GM21423 (cell line): Measurements from ENCODE around the gene PLCB4.
"Not testable (repeated sequence)": the region's sequence is repeated elsewhere in the genome, so short reads cannot be mapped to it uniquely, and the experiment has no call there.

Experiments
- ATAC-seq: cut with Tn5 transposase; IDR thresholded peaks from one replicate; pipeline ENCODE4 v1.9.1; 2021; ENCODE audit warnings: mild to moderate bottlenecking, moderate library complexity; ENCODE audit not compliant: unreplicated experiment

Gene PLCB4

GRCh38 chr20:9068841-9069663, at the start of gene PLCB4:
Gene PLCB4 (plus strand): TSS chr20:9069087. CDS start chr20:9307815, 238,728 bp downstream.
- ATAC-seq, result no peak

GRCh38 chr20:9019833-9020232, 49.1 kb upstream of the PLCB4 start:
- no peak for ATAC-seq

GRCh38 chr20:9021216-9021615, 47.7 kb upstream of the PLCB4 start:
- no peak for ATAC-seq

GRCh38 chr20:9021699-9022098, 47.2 kb upstream of the PLCB4 start:
- ATAC-seq, result no peak

GRCh38 chr20:9022376-9022775, 46.5 kb upstream of the PLCB4 start:
- ATAC-seq, result no peak

- ATAC-seq, result no peak
Measured at GRCh38 chr20:9024606-9025005, 44.3 kb upstream of the PLCB4 start.

GRCh38 chr20:9025011-9025410, 43.9 kb upstream of the PLCB4 start:
- ATAC-seq, result no peak

- ATAC-seq, result no peak
Measured at GRCh38 chr20:9025643-9026042, 43.2 kb upstream of the PLCB4 start.

GRCh38 chr20:9027626-9028025, 41.3 kb upstream of the PLCB4 start:
- ATAC-seq, result no peak

- no peak for ATAC-seq
Measured at GRCh38 chr20:9028419-9028818, 40.5 kb upstream of the PLCB4 start.

- no peak for ATAC-seq
Measured at GRCh38 chr20:9031991-9032390, 36.9 kb upstream of the PLCB4 start.

- no peak for ATAC-seq
Measured at GRCh38 chr20:9032758-9033157, 36.1 kb upstream of the PLCB4 start.

GRCh38 chr20:9035126-9035525, 33.8 kb upstream of the PLCB4 start:
- ATAC-seq, result no peak

- ATAC-seq, result no peak
Measured at GRCh38 chr20:9036593-9036992, 32.3 kb upstream of the PLCB4 start.

- ATAC-seq, result no peak
Measured at GRCh38 chr20:9038791-9039535, 29.9 kb upstream of the PLCB4 start.

- ATAC-seq, result no peak
Measured at GRCh38 chr20:9040863-9041524, 27.9 kb upstream of the PLCB4 start.

GRCh38 chr20:9043364-9043763, 25.5 kb upstream of the PLCB4 start:
- no peak for ATAC-seq

- not testable (repeated sequence) for ATAC-seq
Measured at GRCh38 chr20:9047928-9048327, 21.0 kb upstream of the PLCB4 start.

GRCh38 chr20:9051508-9051907, 17.4 kb upstream of the PLCB4 start:
- no peak for ATAC-seq

GRCh38 chr20:9052136-9052535, 16.8 kb upstream of the PLCB4 start:
- no peak for ATAC-seq

- ATAC-seq, result no peak
Measured at GRCh38 chr20:9053108-9053507, 15.8 kb upstream of the PLCB4 start.

GRCh38 chr20:9054176-9054575, 14.7 kb upstream of the PLCB4 start:
- no peak for ATAC-seq
